ENCODE measurements around the gene MRC2.
"Not testable (repeated sequence)": the region's sequence is repeated elsewhere in the genome, so short reads cannot be mapped to it uniquely, and the experiment has no call there.

The MRC2 gene

DNA sequence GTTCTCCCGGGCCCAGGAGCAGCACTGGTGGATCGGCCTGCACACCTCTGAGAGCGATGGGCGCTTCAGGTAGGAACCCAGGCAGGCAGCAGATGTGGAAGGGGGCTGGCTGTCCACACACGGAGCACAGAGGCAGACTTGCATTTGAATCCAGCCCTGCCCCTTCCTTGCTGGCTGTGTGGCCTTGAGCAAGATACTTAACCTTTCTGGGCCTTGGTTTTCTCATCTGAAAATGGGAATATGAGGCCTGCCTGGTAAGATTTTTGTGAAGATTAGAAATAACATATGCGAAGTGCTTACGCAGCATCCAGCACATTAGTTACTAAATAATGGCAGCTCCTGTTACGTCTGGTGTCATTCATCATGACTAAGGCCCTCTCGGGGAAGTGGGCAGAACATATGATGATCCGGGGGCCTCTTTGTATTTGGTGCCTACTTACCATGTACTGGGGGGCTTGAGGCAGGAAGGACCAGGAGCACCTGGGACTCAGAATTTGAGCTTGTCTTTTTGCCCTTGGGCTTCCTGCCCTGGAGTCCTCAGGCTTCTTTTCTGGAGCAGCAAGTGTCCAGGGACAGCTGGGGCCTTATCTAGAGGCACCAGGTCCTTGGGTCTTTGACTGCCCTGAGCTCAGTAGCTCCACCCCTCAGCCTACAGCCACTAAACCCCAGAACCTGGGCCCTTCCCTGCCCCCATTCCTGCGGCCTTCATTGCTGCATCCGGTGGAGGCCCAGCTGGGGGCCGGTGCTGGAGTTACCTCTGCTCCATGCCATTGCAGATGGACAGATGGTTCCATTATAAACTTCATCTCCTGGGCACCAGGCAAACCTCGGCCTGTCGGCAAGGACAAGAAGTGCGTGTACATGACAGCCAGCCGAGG lies 53.8 kb downstream of the MRC2 start:
- no peak for DNase-seq

- DNase-seq: no peak
These were observed 54.5 kb downstream of the MRC2 start for GRCh38 chr17:62681939-62682381.

DNA sequence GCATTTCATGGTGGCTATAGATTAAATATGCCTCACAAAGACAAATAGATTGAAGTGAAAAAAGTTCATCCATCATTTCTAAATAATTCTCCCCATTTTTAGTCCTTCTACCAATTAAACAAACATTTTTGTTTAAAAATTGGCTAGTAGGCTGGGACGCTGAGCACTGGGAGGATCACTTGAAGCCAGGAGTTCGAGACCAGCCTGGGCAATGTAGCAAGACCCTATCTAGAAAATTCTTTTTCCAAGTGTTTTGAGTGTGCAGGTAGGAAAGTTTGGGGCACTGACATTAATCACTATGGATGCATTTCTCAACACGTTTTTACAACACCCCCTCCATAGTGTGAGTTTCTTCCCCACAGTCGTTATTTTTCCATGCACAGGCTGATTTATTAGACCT lies 56.7 kb downstream of the MRC2 start:
- DNase-seq: no peak

DNA sequence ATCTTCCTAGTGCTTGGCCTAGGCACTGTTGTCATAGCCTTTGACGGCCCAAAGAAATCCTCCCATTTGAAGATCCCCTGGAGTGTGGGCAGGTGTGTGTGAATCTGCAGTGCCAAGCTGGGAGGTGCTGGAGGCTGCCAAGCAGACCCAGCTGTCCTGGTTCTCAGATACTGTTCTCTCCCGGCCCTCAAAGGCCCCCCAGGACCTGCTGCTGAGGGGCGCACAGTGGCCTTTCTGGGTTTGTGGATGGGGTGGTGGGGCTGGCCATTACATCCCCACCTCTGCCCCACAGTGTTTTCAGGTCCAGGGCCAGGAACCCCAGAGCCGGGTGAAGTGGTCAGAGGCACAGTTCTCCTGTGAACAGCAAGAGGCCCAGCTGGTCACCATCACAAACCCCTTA lies 60.5 kb downstream of the MRC2 start:
- DNase-seq: no peak

DNA sequence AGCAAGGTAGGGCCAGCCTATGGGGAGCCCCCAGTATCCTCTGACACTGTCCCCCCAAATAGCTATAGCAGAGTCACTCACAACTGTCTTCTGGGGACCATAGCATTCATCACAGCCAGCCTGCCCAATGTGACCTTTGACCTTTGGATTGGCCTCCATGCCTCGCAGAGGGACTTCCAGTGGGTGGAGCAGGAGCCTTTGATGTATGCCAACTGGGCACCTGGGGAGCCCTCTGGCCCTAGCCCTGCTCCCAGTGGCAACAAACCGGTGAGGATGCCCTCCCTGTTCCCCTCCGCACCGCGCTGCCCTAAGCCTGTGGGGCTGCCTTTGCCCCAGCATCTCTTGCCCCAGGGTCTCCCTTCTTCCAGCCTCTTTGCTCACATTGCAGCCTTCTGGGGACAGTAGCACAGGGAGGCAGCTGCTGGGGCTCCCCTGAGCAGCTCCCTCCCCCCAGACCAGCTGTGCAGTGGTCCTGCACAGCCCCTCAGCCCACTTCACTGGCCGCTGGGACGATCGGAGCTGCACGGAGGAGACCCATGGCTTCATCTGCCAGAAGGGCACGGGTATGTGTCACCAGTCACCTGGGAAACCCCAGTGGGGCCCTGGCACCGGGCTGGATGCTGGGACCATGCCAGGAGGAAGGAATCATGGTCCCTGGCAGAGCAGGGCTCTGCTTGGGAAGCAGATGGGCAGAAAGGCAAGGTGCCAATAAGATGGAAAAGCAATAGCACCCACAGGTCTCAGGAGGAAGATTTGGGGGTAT lies 61.1 kb downstream of the MRC2 start:
- no peak for DNase-seq

GRCh38 chr17:62689441-62690167 lies 62.1 kb downstream of the MRC2 start:
- no peak for DNase-seq

DNA sequence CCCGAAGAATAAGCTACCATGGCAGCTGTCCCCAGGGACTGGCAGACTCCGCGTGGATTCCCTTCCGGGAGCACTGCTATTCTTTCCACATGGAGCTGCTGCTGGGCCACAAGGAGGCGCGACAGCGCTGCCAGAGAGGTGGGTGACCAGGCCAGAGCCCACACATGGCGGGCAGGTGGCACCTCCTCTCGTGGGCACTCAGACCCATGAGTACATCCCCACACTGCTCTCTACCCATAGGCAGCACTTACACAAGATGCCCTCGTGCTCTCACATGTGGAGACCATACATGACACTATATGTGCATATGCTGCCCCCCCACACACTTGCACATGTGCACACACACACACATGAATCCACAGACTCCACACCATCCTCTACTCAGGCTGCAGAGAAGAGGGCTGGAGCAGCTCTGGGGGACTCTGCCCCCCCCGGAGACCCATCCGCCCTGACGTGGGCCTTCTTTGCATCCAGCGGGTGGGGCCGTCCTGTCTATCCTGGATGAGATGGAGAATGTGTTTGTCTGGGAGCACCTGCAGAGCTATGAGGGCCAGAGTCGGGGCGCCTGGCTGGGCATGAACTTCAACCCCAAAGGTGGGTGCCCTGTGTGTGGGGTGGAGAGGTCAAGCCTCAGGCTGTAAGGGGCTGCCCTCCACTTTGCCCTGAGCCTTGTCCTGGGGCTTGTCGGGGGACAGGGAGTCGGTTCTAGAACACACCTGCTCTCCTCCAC lies 62.9 kb downstream of the MRC2 start:
- no peak for DNase-seq

DNA sequence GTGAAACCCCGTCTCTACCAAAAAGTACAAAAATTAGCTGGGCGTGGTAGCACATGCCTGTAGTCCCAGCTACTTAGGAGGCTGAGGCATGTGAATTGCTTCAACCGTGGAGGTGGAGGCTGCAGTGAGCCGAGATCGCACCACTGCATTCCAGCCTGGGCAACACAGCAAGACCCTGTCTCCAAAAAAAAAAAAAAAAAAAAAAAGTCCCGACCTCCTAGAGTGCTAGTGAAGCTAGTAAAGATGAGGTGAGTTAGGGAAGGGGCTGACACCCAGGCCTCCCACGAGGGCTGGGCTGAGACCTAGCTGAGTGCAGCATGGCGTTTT lies 64.1 kb downstream of the MRC2 start:
- not testable (repeated sequence) for DNase-seq

DNA sequence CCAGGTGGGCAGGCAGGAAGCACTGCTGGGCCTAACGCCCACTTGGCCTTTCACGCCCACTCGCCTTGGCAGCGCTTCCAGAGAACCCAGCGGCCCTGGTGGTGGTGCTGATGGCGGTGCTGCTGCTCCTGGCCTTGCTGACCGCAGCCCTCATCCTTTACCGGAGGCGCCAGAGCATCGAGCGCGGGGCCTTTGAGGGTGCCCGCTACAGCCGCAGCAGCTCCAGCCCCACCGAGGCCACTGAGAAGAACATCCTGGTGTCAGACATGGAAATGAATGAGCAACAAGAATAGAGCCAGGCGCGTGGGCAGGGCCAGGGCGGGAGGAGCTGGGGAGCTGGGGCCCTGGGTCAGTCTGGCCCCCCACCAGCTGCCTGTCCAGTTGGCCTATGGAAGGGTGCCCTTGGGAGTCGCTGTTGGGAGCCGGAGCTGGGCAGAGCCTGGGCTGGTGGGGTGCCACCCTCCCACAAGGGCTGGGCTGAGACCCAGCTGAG lies 64.7 kb downstream of the MRC2 start:
- no peak for DNase-seq

DNA sequence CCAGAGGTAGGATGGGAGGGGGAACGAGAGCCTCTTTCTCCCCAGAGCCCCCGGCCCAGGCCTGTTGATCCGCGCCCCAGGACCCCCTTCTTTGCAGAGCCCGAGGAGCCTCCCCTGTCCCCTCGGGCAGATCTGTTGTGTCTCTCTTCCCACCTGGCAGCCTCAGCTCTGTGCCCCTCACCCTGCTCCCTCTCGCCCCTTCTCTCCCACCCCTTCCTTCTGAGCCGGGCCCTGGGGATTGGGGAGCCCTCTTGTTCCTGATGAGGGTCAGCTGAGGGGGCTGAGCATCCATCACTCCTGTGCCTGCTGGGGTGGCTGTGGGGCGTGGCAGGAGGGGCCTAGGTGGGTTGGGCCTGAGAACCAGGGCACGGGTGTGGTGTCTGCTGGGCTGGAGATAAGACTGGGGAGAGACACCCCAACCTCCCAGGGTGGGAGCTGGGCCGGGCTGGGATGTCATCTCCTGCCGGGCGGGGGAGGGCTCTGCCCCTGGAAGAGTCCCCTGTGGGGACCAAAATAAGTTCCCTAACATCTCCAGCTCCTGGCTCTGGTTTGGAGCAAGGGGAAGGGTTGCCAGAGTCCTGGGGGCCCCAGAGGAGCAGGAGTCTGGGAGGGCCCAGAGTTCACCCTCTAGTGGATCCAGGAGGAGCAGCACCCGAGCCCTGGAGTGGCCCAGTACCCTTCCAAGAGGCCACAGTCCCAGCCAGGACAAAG lies 65.4 kb downstream of the MRC2 start:
- no peak for DNase-seq

DNA sequence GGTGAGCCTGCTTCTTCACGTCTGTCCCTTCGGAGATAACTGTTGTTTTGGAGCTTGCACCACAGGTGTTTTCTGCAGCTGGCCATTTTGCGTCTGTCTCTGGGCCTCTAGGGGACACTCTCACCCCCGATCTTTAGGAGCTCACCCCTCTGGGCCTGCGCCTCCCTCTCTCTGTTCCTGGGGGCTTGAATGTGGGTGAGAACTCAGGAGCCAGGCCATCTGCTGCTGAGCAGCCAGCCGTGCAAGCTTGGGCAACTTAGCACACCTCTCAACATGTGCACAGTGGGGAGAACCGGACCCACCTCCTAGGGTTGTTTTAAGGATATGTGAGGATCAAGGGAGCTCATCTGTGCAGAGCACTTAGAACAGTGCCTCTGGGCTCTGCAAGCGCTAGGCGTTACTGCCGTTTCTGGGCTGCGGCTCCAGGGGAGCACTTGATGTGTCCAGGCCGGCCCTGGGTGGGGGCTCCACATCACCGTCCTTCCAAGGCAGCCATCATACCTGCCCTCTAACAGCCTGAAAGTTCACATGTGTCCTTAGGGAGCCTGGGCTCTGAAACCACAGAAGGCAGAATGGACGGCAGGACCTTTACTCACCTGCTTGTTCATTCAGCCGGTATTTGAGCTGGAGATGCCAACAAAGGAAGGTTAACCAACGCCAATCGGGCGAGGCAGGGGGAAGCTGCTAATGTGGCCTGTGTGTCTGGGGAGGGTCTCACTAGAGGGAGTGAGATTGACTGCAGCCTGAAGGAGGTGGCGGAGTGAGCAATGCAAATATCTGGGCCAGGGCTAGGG lies 66.3 kb downstream of the MRC2 start:
- no peak for DNase-seq

GRCh38 chr17:62695093-62695738 lies 67.7 kb downstream of the MRC2 start:
- DNase-seq: not testable (repeated sequence)

- DNase-seq: no peak
These were observed 68.8 kb downstream of the MRC2 start for GRCh38 chr17:62696256-62696655.

- DNase-seq: no peak
These were observed 69.4 kb downstream of the MRC2 start for GRCh38 chr17:62696726-62697490.

GRCh38 chr17:62698459-62698858 lies 71.0 kb downstream of the MRC2 start:
- DNase-seq: not testable (repeated sequence)

GRCh38 chr17:62700964-62701705 lies 73.7 kb downstream of the MRC2 start:
- no peak for DNase-seq

GRCh38 chr17:62701706-62702085 lies 74.2 kb downstream of the MRC2 start:
- DNase-seq: no peak

- DNase-seq: no peak
These were observed 75.3 kb downstream of the MRC2 start for GRCh38 chr17:62702746-62703260.

DNA sequence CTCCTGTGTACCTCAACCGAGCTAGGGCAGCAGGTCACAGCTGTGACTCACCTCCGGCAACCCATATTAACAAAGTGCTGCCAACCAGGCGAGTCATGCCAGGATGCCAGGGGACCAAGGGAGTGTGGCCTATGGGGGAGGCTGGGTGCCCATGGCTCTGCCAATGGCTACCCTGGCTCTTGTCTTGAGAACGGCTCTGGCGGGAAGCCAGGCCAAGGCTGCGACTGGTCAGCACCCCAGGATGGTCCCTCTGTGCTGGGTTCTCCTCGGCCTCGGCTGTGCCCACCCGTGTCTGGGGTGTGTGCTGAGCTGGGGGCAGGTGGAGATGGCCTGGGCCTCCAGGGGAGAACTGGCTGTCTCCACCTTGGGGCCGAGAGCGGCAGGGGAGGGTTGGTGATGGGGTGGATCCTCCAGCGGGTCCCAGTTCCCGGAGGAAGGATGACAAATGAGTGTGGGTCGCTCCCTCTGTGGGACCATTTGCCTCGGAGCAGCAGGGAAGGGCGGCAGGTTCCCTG lies 75.8 kb downstream of the MRC2 start:
- no peak for DNase-seq
